ENCODE measurements around the gene PTGS1.
"Not testable (repeated sequence)": the region's sequence is repeated elsewhere in the genome, so short reads cannot be mapped to it uniquely, and the experiment has no call there.

PTGS1 gene

DNA sequence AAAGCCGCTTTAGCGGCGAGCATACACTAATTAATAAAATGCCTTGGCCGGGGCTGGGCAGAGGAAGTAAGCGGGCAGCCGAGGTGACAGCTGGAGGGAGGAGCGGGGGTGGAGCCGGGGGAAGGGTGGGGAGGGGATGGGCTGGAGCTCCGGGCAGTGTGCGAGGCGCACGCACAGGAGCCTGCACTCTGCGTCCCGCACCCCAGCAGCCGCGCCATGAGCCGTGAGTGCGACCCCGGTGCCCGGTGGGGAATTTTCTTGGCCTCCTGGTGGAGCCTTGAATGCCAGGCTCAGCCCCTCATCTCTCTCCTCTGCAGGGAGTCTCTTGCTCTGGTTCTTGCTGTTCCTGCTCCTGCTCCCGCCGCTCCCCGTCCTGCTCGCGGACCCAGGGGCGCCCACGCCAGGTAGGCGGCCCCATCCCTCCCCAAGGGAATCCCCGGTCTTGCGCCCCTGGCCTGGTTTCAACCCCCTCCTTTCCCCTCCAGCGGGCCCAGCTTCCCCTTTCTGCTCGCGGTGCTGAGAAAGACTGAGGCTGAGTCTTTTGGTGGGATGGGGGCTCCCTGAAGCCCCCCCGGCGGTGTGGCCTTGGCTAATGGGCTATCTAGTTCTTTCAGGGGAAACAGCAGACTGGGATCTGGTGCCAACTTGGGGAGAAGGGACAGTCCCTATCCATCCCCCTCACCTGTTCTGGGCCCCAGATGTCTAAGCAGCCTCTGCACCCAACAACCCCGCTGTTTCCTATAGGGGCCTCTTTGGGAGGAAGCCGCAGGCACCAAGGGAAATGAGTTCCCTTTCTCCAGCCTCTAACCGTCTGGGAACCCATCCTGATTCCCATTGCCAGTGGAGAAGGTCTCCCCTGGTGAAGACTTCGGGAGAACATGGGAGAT lies at the start of gene PTGS1:
PTGS1 (plus strand) TSS at position 156 of the 887 bp plus-strand sequence; CDS start at position 217, 61 bp downstream.
- Histone ChIP-seq H3K36me3 (ENCODE audit: insufficient read depth, low read length) (no peaks in the 10 kb centered on the region), H3K9me3 (ENCODE audit: control insufficient read depth, insufficient read depth, low read length) (no peaks in the 10 kb centered on the region), H3K9ac (ENCODE audit: low read depth, low read length) (peak within 1 kb of the TSS; percentile 64; the same call in 1 of the 2 replicates), H3K4me1 (ENCODE audit: insufficient read depth, low read length) (peaks cover 22% of the 10 kb centered on the region)

DNA sequence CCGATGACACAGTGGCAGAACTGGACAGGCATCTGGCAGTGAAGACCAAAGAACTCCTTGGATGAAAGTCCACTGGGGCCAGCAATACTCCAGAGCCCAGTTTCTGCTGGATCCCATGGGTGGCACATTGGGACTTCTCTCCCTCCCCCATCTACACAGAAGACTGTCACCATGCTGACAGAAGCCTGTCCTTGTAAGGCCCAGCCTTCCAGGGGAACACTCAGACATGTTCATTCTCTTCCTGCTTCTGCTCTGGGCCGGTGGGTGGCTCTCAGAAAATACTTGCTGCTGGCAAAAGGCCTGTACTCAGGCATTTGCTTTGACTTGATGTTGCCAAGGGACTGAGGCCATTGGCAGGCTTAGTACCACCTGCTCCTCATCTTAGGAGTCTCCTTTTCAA lies 48.3 kb upstream of the PTGS1 start:
- Histone ChIP-seq H3K36me3 (ENCODE audit: insufficient read depth, low read length) (peaks cover 8% of the 10 kb centered on the region; the same call in 1 of the 2 replicates), H3K9me3 (ENCODE audit: control insufficient read depth, insufficient read depth, low read length) (no peaks in the 10 kb centered on the region), H3K4me1 (ENCODE audit: insufficient read depth, low read length) (no peaks in the 10 kb centered on the region), H3K9ac (ENCODE audit: low read depth, low read length) (no peak overlapping the region)

DNA sequence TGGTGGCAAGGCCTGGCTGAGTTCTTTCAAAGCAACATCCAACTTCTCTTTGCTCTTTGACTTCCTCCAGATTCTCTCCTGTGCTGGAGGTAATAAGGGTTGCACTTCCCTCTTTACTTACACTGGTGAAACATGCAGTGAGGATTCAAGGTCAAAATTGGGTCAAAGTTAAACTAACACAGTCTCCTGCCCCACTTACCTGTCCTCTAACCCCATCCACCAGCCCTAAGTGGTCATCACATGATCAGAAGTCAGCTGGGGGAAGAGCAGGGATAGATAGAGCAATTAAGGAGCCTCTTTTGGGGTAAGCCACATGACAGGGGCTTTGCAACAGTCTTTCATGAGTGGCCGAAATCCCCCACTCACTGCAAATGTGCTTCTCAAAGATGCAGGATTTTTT lies 46.2 kb upstream of the PTGS1 start:
- H3K36me3 ChIP-seq (ENCODE audit: insufficient read depth, low read length): peaks cover 12% of the 10 kb centered on the region
- H3K9me3 ChIP-seq (ENCODE audit: control insufficient read depth, insufficient read depth, low read length); H3K9ac ChIP-seq (ENCODE audit: low read depth, low read length); H3K4me1 ChIP-seq (ENCODE audit: insufficient read depth, low read length): not testable (repeated sequence)

DNA sequence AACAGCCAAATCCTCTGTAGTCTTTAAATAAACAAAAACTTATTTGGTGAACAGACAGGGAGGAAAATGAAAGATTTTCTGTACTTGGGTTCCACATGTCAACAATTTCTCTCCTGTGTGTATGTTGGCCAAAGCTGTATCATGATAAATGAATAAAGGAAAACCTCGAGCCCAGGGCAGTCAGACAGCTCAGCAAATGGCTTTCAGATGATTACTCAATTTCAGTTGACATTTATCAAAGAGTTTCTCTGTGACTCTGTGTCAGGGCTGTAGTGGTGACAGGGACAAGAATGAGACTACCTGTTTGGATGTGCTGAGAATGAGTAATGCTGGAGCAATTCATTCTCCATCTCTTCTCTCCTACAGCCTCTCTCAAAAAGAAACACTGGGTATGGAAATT lies 45.7 kb upstream of the PTGS1 start:
- Histone ChIP-seq H3K9ac (ENCODE audit: low read depth, low read length) (no peak overlapping the region), H3K36me3 (ENCODE audit: insufficient read depth, low read length) (peaks cover 12% of the 10 kb centered on the region), H3K4me1 (ENCODE audit: insufficient read depth, low read length) (no peaks in the 10 kb centered on the region), H3K9me3 (ENCODE audit: control insufficient read depth, insufficient read depth, low read length) (no peaks in the 10 kb centered on the region)

DNA sequence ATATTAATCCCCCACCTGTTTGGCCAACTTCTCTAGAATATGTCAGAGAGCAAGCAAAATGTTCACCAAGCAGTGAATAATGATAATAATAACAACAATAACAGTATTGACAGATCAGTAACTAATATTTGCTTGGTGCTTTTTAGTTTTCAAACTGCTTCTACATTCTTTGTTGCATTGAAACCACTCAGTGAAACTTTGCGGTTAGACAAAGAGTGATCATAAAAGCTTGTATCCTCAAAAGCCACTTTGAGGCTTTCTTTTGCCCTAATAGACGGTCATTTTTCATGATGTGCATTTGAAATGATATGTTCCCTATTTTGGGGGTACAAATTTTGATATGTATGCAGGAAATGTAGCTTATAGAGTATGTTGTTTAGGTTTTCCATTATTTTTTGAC lies 43.6 kb upstream of the PTGS1 start:
- Histone ChIP-seq H3K9me3 (ENCODE audit: control insufficient read depth, insufficient read depth, low read length) (no peaks in the 10 kb centered on the region), H3K9ac (ENCODE audit: low read depth, low read length) (no peak overlapping the region), H3K4me1 (ENCODE audit: insufficient read depth, low read length) (peaks cover 5% of the 10 kb centered on the region; the same call in 1 of the 2 replicates), H3K36me3 (ENCODE audit: insufficient read depth, low read length) (peaks cover 12% of the 10 kb centered on the region)

DNA sequence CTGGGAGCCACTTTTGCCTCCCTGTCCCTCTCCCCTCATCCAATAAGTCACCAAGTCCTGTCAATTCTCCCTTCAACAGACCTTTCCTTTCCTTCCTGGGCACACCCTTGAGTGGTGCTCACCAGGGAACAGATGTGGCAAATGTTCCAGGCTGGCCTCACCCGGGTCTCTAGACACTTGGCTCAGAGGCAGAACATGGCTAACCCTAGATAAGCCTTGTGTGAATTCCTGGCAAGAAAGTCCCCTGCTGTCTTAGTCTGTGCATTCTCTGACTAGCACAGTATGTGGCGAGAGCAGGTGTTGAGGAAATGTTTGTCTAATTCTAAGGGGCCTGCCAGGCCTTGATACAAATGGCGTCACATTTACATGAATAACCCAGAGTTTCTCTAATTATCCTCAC lies 41.2 kb upstream of the PTGS1 start:
- H3K4me1 ChIP-seq (ENCODE audit: insufficient read depth, low read length): peaks cover 18% of the 10 kb centered on the region
- H3K9me3 ChIP-seq (ENCODE audit: control insufficient read depth, insufficient read depth, low read length): no peaks in the 10 kb centered on the region
- peaks cover 4% of the 10 kb centered on the region; the same call in 1 of the 2 replicates for H3K36me3 ChIP-seq (ENCODE audit: insufficient read depth, low read length)
- no peak overlapping the region for H3K9ac ChIP-seq (ENCODE audit: low read depth, low read length)

DNA sequence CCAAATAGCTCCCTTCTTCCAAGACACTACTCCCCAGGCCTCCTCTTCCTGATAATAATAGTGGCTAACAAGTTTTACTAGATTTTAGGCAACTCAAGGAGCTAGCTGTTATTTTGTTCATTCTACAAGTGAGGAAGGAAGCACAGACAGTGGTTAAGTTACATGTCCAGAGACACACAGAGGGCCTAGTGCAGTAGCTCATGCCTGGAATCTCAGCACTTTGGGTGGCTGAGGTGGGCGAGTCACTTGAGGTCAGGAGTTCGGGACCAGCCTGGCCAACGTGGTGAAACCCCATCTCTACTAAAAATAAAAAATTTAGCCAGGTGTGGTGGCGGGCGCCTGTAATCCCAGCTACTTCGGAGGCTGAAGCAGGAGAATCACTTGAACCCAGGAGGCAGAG lies 40.4 kb upstream of the PTGS1 start:
- H3K9me3 ChIP-seq (ENCODE audit: control insufficient read depth, insufficient read depth, low read length); H3K9ac ChIP-seq (ENCODE audit: low read depth, low read length); H3K36me3 ChIP-seq (ENCODE audit: insufficient read depth, low read length): not testable (repeated sequence)
- H3K4me1 ChIP-seq (ENCODE audit: insufficient read depth, low read length): peaks cover 18% of the 10 kb centered on the region

DNA sequence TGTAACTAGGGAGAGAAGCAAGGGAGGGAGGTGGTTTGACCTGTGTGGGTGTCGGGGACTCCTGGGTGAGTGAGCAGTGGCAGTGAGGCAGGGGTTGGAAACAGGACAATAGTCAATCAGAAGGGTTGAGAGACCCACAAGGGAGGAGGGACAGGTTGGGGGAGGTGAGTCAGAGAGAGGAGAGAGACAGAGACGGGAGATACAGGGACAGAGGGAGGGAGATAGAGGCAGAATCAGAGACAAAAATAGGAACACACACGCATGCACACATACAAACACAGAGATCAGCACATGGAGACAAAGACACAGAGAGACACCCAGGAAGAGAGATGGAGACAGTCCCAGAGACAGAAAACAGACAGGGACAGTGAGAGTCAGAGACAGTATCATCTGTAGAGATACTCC lies 39.3 kb upstream of the PTGS1 start:
- Histone ChIP-seq H3K9ac (ENCODE audit: low read depth, low read length) (no peak overlapping the region), H3K4me1 (ENCODE audit: insufficient read depth, low read length) (peaks cover 22% of the 10 kb centered on the region), H3K36me3 (ENCODE audit: insufficient read depth, low read length) (peaks cover 4% of the 10 kb centered on the region; the same call in 1 of the 2 replicates), H3K9me3 (ENCODE audit: control insufficient read depth, insufficient read depth, low read length) (no peaks in the 10 kb centered on the region)

DNA sequence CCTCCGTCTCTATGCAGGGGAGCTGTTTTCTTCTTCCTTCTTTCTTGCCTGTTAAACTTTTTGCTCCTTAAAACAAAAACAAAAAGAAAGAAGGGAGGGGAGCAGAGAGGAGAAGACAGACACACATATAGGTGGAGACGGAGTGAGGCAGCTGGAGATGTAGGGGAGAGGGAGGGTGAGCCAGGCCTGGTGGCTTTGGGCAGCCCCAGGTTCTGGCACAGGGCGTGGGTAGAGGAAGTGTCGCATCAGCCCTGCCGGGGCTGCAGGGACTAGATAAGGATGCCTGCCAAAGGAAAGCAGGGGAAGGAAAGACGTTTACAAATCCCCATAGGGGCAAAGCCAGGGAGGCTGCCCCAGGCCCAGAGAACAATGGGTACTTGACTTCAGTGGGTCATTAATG lies 38.7 kb upstream of the PTGS1 start:
- H3K9ac ChIP-seq (ENCODE audit: low read depth, low read length): no peak overlapping the region

DNA sequence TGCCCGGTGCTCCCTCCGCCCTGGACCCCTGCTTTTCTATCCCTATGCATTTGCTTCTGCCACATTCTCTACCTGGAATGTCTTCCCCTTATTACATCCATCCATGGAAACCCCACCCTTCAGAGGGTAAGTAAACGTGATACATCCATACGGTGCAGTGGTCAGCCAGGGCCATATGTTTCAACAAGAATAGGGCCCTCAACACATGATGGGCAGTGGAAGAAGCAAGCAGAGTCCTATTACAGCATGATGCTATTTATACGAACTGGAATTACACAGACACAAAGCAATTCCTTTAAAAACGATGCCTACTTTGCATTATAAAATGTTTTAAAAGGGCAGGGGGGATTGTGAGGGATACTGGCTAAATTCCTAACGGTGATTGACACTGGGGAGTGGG lies 38.2 kb upstream of the PTGS1 start:
- peaks cover 4% of the 10 kb centered on the region; the same call in 1 of the 2 replicates for H3K36me3 ChIP-seq (ENCODE audit: insufficient read depth, low read length)
- no peaks in the 10 kb centered on the region for H3K9me3 ChIP-seq (ENCODE audit: control insufficient read depth, insufficient read depth, low read length)
- H3K4me1 ChIP-seq (ENCODE audit: insufficient read depth, low read length): peaks cover 29% of the 10 kb centered on the region
- no peak overlapping the region for H3K9ac ChIP-seq (ENCODE audit: low read depth, low read length)

More for the DNA sequence above, 38.7 kb upstream of the PTGS1 start:
- peaks cover 25% of the 10 kb centered on the region for H3K4me1 ChIP-seq (ENCODE audit: insufficient read depth, low read length)
- H3K36me3 ChIP-seq (ENCODE audit: insufficient read depth, low read length): peaks cover 4% of the 10 kb centered on the region; the same call in 1 of the 2 replicates
- H3K9me3 ChIP-seq (ENCODE audit: control insufficient read depth, insufficient read depth, low read length): no peaks in the 10 kb centered on the region

DNA sequence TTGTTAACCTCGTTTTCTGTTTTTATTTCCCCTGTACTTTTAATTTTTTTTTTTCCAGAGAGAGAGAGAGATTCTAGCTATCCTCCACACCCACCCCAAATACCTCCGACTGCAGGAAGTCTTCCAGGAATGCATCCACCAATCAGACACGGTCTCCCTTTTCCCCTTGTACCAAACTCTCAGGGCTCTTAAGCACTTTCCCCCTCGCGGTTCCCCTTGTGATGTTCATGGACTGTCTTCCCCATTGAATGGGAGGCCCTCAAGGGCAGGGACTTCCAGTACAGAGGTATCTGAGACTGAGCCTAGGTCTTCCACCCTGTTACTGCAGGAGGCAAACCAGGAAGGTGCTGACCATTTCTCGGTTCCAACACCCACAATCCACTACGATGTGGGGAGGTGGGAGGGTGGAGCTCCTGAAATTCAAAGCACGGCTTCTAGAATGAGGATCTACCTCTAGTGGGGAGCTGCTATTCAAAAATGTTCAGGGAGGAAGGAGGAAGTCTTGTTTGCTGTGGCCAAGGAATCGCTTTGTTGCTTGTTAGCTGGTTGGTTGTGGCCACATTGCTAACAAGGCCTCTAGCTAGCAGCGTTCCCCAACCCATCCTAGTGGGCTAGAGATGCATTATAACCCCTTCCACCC lies 37.5 kb upstream of the PTGS1 start:
- Histone ChIP-seq H3K9ac (ENCODE audit: low read depth, low read length) (no peak overlapping the region), H3K4me1 (ENCODE audit: insufficient read depth, low read length) (peaks cover 31% of the 10 kb centered on the region)

DNA sequence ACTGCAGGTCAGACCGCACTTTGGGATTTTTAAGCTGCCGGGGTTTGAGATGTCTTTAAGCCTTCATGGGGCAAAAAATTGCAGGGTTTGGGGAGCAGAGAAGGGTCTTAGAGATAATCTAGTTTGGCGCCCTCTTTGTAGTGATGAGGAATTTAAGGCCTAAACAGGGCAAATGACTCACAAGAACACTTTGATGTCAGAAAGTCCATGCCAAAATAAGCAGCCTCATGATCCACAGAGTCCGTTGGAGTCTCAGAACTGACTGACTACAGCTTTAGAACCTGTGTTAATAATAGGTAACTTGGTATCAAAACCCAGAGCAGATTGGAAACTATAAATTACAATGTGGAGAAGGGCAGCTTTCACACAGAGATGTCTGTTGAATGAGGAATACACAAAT lies 35.9 kb upstream of the PTGS1 start:
- Histone ChIP-seq H3K9me3 (ENCODE audit: control insufficient read depth, insufficient read depth, low read length) (no peaks in the 10 kb centered on the region), H3K9ac (ENCODE audit: low read depth, low read length) (no peak overlapping the region), H3K36me3 (ENCODE audit: insufficient read depth, low read length) (no peaks in the 10 kb centered on the region), H3K4me1 (ENCODE audit: insufficient read depth, low read length) (peaks cover 31% of the 10 kb centered on the region)

More for the DNA sequence above, 37.5 kb upstream of the PTGS1 start:
- Histone ChIP-seq H3K36me3 (ENCODE audit: insufficient read depth, low read length) (peaks cover 4% of the 10 kb centered on the region; the same call in 1 of the 2 replicates), H3K9me3 (ENCODE audit: control insufficient read depth, insufficient read depth, low read length) (no peaks in the 10 kb centered on the region)

DNA sequence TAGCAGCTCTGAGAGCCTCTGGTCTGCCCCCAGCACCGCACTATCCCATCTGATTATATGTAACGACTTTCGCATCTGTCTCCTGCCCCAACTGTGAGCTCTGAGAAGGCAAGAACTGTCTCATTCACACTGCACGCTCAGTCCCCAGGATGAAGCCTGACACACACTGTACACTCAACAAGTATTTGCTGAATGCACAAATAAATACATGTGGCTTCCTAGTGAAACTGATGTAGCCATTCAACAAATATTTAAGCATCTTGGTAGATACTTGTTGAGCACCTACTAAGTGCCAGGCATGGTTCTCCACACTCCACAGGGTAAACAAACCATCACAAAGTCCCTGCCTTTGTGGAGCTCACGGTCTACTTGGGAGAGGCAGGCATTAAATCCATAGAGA lies 34.6 kb upstream of the PTGS1 start:
- Histone ChIP-seq H3K9me3 (ENCODE audit: control insufficient read depth, insufficient read depth, low read length) (no peaks in the 10 kb centered on the region), H3K4me1 (ENCODE audit: insufficient read depth, low read length) (peaks cover 31% of the 10 kb centered on the region), H3K36me3 (ENCODE audit: insufficient read depth, low read length) (no peaks in the 10 kb centered on the region), H3K9ac (ENCODE audit: low read depth, low read length) (no peak overlapping the region)

DNA sequence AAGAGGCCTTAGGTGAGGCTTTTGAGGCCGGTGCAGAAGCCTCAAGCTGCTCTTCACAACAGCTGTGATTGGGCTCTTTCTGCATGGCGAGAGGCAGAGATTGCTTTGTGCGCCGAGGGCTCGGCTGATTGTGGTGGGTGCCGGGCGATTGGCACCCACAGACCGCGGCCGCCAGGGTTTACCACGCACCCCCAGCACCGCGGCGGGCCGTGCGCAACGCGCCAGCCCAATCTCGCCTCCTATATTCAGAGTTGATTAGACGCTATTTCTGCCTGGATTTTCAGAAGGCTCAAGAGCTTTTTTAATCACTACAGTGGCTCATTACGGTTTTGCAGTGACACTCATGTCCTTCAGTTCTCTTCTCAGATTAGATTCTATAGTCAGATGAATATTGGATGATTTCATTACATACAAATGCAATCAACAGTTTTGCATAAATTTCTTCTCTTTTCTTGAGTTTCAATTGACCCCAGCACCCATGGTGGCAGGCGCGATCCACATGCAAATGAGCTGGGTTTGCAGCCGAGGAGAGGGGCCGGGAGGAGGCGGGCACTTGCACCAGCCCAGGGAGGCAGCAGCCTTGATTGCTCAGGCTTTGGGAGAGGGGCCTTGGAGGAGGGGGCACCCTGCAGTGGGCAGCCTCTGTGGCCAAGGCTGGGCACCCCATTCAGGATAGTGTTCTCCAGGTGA lies 33.8 kb upstream of the PTGS1 start:
- no peaks in the 10 kb centered on the region for H3K36me3 ChIP-seq (ENCODE audit: insufficient read depth, low read length)
- H3K9me3 ChIP-seq (ENCODE audit: control insufficient read depth, insufficient read depth, low read length): no peaks in the 10 kb centered on the region
- H3K9ac ChIP-seq (ENCODE audit: low read depth, low read length): peak overlapping the region; percentile 5; the same call in 1 of the 2 replicates
- peaks cover 30% of the 10 kb centered on the region for H3K4me1 ChIP-seq (ENCODE audit: insufficient read depth, low read length)

All from ES-I3 (cell line).